HPDE6-E6E7 (cell line): ENCODE results near the gene HOGA1.
A peak's percentile ranks its signal among the peaks of the same experiment; 100 is the strongest.

Experiments
- DNase-seq: peaks from one replicate; pipeline ENCODE4 v3.0.0; 2011; ENCODE audit warnings: missing footprints; ENCODE audit errors: extremely low spot score

Gene HOGA1

GRCh38 chr10:97584060-97584797 is at the start of gene HOGA1:
TSS of gene HOGA1 (plus strand) at chr10:97584389. CDS start at chr10:97584704, 315 bp downstream.
- DNase-seq = peak; percentile 81

GRCh38 chr10:97534746-97535367 is 49.3 kb upstream of the HOGA1 start:
- no peak for DNase-seq

- no peak for DNase-seq
Observed at GRCh38 chr10:97537186-97537869, 46.9 kb upstream of the HOGA1 start.

GRCh38 chr10:97538411-97538810 is 45.8 kb upstream of the HOGA1 start:
- DNase-seq = no peak

DNA sequence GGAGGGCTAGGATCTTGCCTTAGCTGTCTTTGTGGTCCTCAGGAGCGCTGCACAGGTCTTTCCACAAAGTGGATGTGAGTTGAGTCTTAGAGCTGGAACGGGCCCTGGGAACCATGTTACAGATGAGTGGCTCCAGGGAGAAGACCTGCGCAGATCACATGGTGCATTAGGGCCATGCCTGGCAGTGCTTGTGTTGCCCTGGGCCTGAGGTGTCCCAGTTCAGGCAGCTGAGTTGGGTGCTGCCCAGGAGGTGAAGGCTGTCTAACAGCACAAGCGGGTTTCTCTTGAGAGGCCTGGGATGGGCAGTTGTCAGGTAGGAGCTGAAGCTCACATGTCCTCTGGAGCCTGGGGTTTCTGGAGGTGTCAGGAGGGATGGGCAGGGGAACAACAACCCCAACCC is 45.4 kb upstream of the HOGA1 start:
- no peak for DNase-seq

GRCh38 chr10:97539523-97540200 is 44.5 kb upstream of the HOGA1 start:
- DNase-seq = no peak

DNA sequence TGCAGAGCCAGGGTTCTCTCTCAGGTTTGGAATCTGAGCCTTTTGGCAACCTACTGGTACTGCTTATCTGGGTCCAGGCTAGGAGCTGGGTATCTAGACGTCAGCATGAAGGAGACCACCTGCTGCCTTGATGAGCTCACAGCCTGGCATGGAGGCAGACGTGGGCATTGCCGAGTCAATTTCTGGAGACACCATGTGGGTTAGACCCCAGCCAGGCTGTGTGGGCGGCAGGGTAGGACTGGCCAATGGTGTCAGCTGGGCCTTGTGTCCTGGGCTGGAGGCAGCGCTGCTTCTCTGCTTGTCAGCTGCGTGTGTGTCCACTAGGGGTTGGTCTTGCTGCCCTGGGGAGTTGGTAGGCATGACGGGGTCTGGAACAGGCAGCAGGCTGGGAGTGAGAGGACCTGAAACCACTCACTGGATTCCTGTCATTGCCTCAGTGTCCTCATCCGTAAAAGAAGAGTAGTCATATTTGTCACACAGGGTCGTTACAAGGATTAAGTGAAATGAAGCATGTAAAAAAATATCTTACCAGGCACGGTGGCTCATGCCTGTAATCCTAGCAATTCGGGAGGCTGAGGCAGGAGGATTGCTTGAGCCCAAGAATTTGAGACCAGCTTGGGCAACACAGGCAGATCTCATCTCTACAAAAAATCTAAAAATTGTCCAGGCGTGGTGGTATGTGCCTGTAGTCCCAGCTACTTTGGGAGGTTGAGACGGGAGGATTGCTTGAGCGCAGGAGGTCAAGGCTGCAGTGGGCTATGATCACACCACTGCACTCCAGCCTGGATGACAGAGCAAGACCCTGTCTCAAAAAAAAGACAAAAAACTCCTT is 43.3 kb upstream of the HOGA1 start:
- no peak for DNase-seq

- peak; percentile 92 for DNase-seq
Observed at GRCh38 chr10:97542169-97543024, 41.8 kb upstream of the HOGA1 start.

DNA sequence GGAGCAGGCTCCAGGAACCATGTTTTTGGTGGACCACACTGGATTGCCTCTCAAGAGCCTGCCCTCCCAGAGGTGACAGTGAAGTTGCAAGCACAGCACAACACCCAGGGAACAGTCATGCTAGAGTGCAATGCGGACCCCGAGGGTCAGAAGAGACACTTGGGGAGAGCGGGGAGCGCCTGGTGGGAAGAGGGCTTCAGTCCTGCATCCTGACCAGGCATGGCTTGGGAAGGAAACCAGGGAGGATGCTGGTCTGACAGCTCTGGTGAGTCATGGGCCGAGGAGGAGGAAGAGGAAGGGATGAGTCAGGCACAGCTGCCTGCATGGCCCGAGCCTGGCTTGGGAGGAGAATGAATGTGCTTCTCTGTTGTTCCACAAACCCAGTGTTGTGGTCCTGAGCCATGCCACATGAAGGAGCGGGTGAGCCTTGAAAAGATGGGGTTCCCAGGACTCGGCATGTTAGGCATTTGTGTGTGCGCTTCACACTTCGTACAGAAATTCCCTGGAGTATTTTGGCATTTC is 41.1 kb upstream of the HOGA1 start:
- peak; percentile 98 for DNase-seq

- DNase-seq = no peak
Observed at GRCh38 chr10:97546456-97547270, 37.5 kb upstream of the HOGA1 start.

GRCh38 chr10:97547271-97547600 is 37.0 kb upstream of the HOGA1 start:
- no peak for DNase-seq

DNA sequence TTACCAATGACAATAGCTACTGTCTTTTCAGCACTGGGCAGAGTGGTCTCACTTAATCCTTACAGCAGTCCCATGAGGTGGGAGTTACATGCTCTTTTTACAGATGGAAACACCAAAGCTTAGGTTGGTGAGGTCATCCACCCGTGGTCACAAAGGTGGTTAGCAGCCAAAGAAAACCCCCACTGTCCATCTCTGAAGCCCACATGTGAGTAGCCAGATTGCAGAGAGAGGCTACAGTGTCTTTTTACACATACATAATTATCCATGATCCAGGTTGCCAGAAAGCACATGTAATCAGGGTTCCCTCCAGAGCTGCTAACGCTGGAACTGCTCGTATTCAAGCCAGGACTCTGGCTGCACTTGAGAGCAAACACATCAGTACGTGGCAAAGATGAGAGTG is 36.2 kb upstream of the HOGA1 start:
- DNase-seq = no peak

DNA sequence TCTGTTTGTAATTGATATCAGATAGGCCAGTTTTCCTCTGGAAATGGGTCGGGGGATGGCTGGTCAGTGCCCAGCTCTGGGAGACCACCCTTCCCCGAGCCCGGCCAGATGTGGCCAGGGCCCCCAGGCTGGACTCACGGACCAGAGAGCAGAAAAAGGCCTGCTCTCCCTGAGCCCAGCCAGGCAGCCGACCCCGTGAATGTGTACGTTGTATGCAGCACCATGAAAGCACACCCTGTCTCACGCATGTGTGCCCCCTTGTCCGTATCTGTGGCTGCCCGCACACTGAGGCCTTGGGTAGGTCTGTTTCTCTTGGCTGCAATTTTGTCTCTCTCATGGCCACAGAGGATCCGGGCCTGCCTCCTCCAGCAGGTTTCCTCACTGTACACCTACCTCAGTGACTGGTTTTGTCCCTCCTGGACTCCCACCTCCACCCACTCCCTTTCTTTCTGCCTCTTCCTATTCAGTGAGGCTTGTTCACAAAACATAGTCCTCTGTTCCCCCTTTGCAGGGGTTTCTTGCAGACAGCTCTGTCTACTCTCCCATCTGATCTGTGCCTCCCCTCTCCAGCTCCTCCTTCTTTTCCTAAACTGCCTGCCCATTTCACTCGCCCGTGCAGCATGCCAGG is 35.2 kb upstream of the HOGA1 start:
- no peak for DNase-seq

GRCh38 chr10:97549587-97550322 is 34.4 kb upstream of the HOGA1 start:
- DNase-seq = no peak

DNA sequence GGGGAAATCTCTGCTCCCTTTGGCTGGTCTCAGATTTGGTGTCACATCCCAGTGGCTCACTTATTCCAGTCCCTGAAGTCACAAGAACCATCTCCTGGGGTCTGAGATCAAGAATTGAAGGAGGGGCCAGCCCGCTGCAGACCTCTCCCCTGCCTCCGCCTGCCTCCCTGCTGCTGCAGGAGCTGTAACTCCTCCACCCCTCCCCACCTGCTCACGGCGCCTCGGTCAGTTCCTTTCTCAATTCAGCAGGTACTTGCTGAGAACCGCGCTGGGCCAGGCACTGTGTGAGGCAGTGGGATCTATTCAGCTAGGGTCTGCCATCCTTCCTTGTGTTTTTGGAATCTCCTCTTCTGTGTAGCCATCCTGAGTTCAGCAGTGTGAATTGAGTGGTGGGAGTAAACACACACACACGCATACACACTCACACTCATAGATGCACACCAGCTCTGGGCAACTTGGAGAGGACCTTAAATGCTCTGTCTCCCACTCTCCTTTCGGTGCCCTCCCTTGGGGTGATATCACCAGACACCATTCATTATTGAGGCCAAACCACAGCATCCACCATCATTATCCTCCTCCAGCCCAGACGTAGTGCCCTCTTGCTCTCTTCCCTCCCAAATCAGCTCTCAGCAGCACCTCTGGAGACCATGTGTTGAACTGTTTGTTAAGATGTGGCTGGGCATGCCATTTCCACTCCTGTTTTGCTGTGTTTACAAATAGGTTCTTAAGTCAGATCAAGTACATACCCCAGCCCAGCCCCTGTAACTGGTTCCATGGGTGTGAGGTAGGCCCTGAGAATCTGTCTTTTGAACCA is 33.6 kb upstream of the HOGA1 start:
- no peak for DNase-seq

- no peak for DNase-seq
Observed at GRCh38 chr10:97551271-97551670, 32.9 kb upstream of the HOGA1 start.

DNA sequence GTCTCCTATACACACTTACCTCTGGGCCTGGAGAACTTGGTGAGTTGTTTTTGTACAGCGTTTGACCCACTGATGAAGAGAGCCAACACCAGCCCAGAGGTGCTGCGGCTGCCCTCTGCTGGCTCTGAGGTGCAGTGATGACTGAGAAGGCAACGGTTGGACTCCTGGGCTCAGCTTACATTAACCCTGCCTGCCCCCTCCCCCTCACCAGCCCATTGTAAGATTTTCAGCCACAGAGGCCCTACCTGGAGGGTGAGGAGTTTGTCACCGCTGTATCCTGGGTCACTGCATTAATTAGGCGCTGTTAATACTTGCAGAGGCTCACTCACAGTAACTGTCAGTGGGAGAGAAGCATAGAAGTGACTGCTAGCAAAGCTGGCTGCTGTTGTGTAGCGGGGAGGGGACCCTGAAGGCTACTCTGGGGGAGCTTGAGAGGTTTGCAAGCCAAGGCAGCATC is 30.6 kb upstream of the HOGA1 start:
- peak; percentile 67 for DNase-seq
